Fibroblast of lung (primary cell): Measurements from ENCODE around the gene AP2B1. TPM values are rescaled to one million over a fixed set of nuclear protein-coding genes. Genes with fewer than 3 reads are reported as not detected.

ENCODE experiments used
- DNase-seq, 2 donors: peaks; one replicate each; pipeline versions ENCODE4 v3.0.0 to v3.0.0-alpha.2; 2010; ENCODE audit warnings: low read depth in 2 of 2
- H2AFZ ChIP-seq: 2 replicates; pipeline ENCODE4 v1.5.1; 2012; ENCODE audit warnings: low read length, control low read depth, inconsistent platforms
- H3K27ac ChIP-seq: 2 replicates; pipeline ENCODE4 v1.5.1; 2011; ENCODE audit warnings: low read length, control low read depth; ENCODE audit not compliant: insufficient read depth
- H3K27me3 ChIP-seq: 2 replicates; pipeline ENCODE4 v1.5.1; 2011; ENCODE audit warnings: mild to moderate bottlenecking, low read length; ENCODE audit not compliant: control insufficient read depth, insufficient read depth
- H3K36me3 ChIP-seq: 2 replicates; pipeline ENCODE4 v1.5.1; 2011; ENCODE audit warnings: low read length; ENCODE audit not compliant: control insufficient read depth, insufficient read depth
- H3K4me1 ChIP-seq: 2 replicates; pipeline ENCODE4 v1.5.1; 2011; ENCODE audit warnings: low read length; ENCODE audit not compliant: control insufficient read depth, insufficient read depth; ENCODE audit errors: extremely low read depth
- H3K4me2 ChIP-seq: 2 replicates; pipeline ENCODE4 v1.5.1; 2011; ENCODE audit warnings: low read length, control low read depth; ENCODE audit not compliant: insufficient read depth; ENCODE audit errors: extremely low read depth
- H3K4me3 ChIP-seq, 4 experiments: fragments of 200-600 bp in 1 of 4; sonication (generic) in 1 of 4; replicated peaks in 1 of 4; 2 replicates each; pipeline ENCODE4 v1.5.1; 2011 to 2016; ENCODE audit warnings: low read length in 4 of 4, low read depth in 3 of 4, mild to moderate bottlenecking in 3 of 4, control low read depth in 2 of 4, inconsistent platforms in 1 of 4, mixed read lengths in 1 of 4; ENCODE audit not compliant: insufficient read depth in 1 of 4; ENCODE audit errors: control extremely low read depth in 1 of 4
- H3K79me2 ChIP-seq: 2 replicates; pipeline ENCODE4 v1.5.1; 2012; ENCODE audit warnings: mild to moderate bottlenecking, low read length, inconsistent platforms; ENCODE audit not compliant: control insufficient read depth, insufficient read depth
- H3K9ac ChIP-seq: 2 replicates; pipeline ENCODE4 v1.5.1; 2011; ENCODE audit warnings: mild to moderate bottlenecking, low read length, control low read depth; ENCODE audit not compliant: insufficient read depth
- H3K9me3 ChIP-seq: 2 replicates; pipeline ENCODE4 v1.5.1; 2012; ENCODE audit warnings: low read depth, low read length; ENCODE audit not compliant: control insufficient read depth, insufficient read depth
- H4K20me1 ChIP-seq: 2 replicates; pipeline ENCODE4 v1.5.1; 2011; ENCODE audit warnings: low read length; ENCODE audit not compliant: control insufficient read depth, insufficient read depth; ENCODE audit errors: extremely low read depth
- EZH2 ChIP-seq: IDR thresholded peaks from 2 replicates; pipeline ENCODE4 v1.5.1; 2012; ENCODE audit warnings: low read length, control low read depth, mild to moderate bottlenecking; ENCODE audit errors: missing control alignments
- polyA plus RNA-seq, 2 donors: library from polyadenylated mRNA; depleted of rRNA in 1 of 2; stranded (reverse) in 1 of 2; unstranded in 1 of 2; fragments of >200 nt; gene quantifications; 2 replicates each; pipeline ENCODE4 v1.2.1, GENCODE V29; 2011 to 2012; ENCODE audit warnings: missing spikeins in 1 of 2
- total RNA-seq: library from RNA; depleted of rRNA; stranded (reverse); fragments of >200 nt; gene quantifications from 2 replicates; pipeline ENCODE4 v1.2.1, GENCODE V29; 2014
- TF ChIP-seq, protein P1 (sequence below), 2 donors: IDR thresholded peaks in 1 of 2; conservative IDR thresholded peaks in 1 of 2; 1 replicate in 1 of 2; 2 replicates in 1 of 2; pipeline ENCODE4 v1.5.1; 2011 to 2012; ENCODE audit warnings: low read length in 2 of 2, control low read depth in 1 of 2, inconsistent platforms in 1 of 2, low read depth in 1 of 2, mild to moderate bottlenecking in 1 of 2

Gene AP2B1
- total and polyA plus RNA-seq, 2 donors (not counting 1 experiment from before 2014, with no cell fraction given) = 109 to 236 TPM

DNA sequence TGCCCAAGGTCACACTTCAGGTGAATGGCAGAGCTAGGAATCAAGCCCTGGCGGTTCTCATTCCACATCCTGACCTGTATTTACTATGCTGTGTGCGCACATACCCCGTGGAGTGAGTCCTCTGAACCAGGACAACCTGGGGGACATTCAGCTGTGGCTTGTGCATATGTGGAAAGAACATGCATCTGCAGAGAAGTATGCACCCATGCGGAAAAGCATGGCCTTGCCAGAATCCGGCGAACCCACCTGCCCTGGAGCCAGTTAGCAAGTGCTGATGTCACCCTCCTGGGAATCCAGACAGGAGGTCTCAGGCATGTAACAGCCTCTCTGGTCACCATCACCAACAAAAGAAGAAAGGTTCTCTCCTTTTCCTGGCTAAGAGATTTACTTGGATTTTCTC, 146.2 kb downstream of the AP2B1 start:
- Histone ChIP-seq H3K36me3 (no peaks in the 10 kb centered on the region), H2AFZ (no peak overlapping the region), H4K20me1 (no peaks in the 10 kb centered on the region), H3K9ac (no peak overlapping the region), H3K79me2 (no peaks in the 10 kb centered on the region), H3K27me3 (peaks cover 4% of the 10 kb centered on the region), H3K9me3 (no peaks in the 10 kb centered on the region), H3K4me1 (no peaks in the 10 kb centered on the region), H3K27ac (no peak overlapping the region), H3K4me2 (no peak overlapping the region), H3K4me3 (no peak overlapping the region)
- no peak for TF ChIP-seq EZH2
- TF ChIP-seq, protein P1, sequence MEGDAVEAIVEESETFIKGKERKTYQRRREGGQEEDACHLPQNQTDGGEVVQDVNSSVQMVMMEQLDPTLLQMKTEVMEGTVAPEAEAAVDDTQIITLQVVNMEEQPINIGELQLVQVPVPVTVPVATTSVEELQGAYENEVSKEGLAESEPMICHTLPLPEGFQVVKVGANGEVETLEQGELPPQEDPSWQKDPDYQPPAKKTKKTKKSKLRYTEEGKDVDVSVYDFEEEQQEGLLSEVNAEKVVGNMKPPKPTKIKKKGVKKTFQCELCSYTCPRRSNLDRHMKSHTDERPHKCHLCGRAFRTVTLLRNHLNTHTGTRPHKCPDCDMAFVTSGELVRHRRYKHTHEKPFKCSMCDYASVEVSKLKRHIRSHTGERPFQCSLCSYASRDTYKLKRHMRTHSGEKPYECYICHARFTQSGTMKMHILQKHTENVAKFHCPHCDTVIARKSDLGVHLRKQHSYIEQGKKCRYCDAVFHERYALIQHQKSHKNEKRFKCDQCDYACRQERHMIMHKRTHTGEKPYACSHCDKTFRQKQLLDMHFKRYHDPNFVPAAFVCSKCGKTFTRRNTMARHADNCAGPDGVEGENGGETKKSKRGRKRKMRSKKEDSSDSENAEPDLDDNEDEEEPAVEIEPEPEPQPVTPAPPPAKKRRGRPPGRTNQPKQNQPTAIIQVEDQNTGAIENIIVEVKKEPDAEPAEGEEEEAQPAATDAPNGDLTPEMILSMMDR (conservative IDR thresholded peaks at IDR 0.05 in 1 of 2, IDR thresholded peaks at IDR 0.05 in 1 of 2; ENCODE audit: low read depth in 1 of 2, low read length in 2 of 2) = no peak
- DNase-seq = no peak

DNA sequence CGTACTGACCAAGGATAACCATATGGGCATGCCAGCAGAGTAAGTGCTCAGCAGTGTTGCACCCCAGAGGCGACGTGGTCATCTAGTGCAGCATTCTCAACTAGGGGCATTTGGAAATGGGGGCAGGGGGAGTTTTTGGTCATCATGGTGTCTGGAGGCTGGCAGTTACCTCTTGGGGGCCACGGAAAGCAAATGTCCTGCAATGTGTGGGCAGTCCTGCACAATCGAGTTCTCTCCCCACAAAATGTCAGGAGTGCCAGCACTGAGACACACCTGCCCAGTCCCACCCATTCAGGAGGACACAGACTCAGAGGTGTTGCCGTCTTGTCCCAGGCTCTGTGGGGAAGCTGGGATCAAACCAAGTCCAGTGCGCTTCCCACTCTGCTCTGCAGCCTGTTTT, 147.3 kb downstream of the AP2B1 start:
- TF ChIP-seq, protein P1 (conservative IDR thresholded peaks at IDR 0.05 in 1 of 2, IDR thresholded peaks at IDR 0.05 in 1 of 2; ENCODE audit: low read depth in 1 of 2, low read length in 2 of 2) = no peak
- TF ChIP-seq EZH2 = no peak
- peaks cover 12% of the 10 kb centered on the region for H3K27me3 ChIP-seq
- H3K4me1 ChIP-seq = no peaks in the 10 kb centered on the region
- H4K20me1 ChIP-seq = no peaks in the 10 kb centered on the region
- H3K36me3 ChIP-seq = no peaks in the 10 kb centered on the region
- no peak overlapping the region for H3K4me2 ChIP-seq
- no peak for DNase-seq
- H3K9me3 ChIP-seq = no peaks in the 10 kb centered on the region
- no peak overlapping the region for H3K9ac ChIP-seq
- H3K4me3 ChIP-seq = no peak overlapping the region
- no peaks in the 10 kb centered on the region for H3K79me2 ChIP-seq
- no peak overlapping the region for H2AFZ ChIP-seq
- no peak overlapping the region for H3K27ac ChIP-seq

DNA sequence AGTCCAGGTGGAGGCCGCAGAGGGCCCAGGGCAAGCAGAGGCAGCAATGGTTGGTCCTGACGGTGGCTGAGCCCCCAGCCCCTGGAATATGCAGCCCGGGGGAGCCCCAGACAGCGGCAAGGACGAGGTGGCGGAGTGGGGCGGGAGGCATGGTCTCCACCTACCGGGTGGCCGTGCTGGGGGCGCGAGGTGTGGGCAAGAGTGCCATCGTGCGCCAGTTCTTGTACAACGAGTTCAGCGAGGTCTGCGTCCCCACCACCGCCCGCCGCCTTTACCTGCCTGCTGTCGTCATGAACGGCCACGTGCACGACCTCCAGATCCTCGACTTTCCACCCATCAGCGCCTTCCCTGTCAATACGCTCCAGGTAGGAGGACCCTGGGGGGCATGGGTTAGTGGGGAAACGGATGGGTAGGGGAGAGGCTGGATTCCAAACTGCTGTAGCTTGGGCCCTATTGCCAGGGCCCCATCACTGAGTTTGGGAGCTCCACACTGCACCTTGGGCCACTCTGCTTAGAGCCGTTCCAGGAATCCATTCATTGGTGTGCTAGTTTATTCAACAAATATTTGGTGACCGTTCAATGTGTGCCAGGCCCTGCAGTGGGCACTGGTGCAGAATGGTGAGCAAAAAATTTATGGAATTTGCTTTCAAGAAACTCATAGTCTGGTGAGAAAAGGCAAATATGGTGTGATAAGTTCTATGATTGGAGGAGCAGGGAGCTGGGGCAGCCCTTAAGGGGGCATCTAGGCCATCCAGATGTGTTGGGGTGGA, 148.1 kb downstream of the AP2B1 start:
- H3K9ac ChIP-seq = no peak overlapping the region
- H4K20me1 ChIP-seq = no peaks in the 10 kb centered on the region
- H3K27ac ChIP-seq = no peak overlapping the region
- no peaks in the 10 kb centered on the region for H3K4me1 ChIP-seq
- no peak for DNase-seq
- no peak overlapping the region for H2AFZ ChIP-seq
- no peaks in the 10 kb centered on the region for H3K79me2 ChIP-seq
- TF ChIP-seq EZH2 = no peak
- H3K9me3 ChIP-seq = no peaks in the 10 kb centered on the region
- no peaks in the 10 kb centered on the region for H3K36me3 ChIP-seq
- H3K4me3 ChIP-seq = no peak overlapping the region
- no peak overlapping the region for H3K4me2 ChIP-seq
- H3K27me3 ChIP-seq = peaks cover 16% of the 10 kb centered on the region
